ENCODE data around the gene WDR5. TPM values are rescaled to one million over a fixed set of nuclear protein-coding genes. Genes with fewer than 3 reads are reported as not detected.

The WDR5 gene
- total and polyA plus RNA-seq, 2 experiments from 2014 or later, result 19.8 to 20.2 TPM

DNA sequence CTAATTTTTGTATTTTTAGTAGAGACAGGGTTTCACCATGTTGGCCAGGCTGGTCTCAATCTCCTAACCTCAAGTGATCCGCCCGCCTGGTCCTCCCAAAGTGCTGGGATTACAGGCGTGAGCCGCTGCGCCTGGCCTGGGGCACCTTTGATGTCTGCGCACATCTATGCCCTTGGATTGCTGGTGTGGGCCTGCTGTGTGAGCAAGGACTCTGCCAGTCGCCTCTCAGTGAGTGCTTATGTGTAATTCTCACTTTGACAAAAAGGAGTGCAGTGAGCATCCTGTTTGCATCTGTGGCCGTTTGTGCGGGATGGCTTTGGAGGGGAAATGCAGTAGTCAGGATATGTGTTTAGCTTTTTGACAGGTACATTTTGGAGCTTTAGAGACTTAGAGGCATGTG lies 9.4 kb downstream of the WDR5 start:
- H3K36me3 ChIP-seq (replicated peaks; ENCODE audit: insufficient read depth, low read depth), result no peaks in the 10 kb centered on the region
- peaks cover 9% of the 10 kb centered on the region for H3K79me2 ChIP-seq
- no peak overlapping the region for H3K4me3 ChIP-seq
- TF ChIP-seq EZH2 (IDR thresholded peaks at IDR 0.05; ENCODE audit: borderline replicate concordance), result no peak
- no peak for TF ChIP-seq EZH2phosphoT487 (IDR thresholded peaks at IDR 0.05; ENCODE audit: low read depth, severe bottlenecking, unreplicated experiment)
- TF ChIP-seq, protein P1, sequence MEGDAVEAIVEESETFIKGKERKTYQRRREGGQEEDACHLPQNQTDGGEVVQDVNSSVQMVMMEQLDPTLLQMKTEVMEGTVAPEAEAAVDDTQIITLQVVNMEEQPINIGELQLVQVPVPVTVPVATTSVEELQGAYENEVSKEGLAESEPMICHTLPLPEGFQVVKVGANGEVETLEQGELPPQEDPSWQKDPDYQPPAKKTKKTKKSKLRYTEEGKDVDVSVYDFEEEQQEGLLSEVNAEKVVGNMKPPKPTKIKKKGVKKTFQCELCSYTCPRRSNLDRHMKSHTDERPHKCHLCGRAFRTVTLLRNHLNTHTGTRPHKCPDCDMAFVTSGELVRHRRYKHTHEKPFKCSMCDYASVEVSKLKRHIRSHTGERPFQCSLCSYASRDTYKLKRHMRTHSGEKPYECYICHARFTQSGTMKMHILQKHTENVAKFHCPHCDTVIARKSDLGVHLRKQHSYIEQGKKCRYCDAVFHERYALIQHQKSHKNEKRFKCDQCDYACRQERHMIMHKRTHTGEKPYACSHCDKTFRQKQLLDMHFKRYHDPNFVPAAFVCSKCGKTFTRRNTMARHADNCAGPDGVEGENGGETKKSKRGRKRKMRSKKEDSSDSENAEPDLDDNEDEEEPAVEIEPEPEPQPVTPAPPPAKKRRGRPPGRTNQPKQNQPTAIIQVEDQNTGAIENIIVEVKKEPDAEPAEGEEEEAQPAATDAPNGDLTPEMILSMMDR (IDR thresholded peaks at IDR 0.05; ENCODE audit: poor library complexity), result no peak
- no peak overlapping the region for H3K4me2 ChIP-seq
- H3K27ac ChIP-seq, result no peak overlapping the region
- H3K27me3 ChIP-seq, result no peaks in the 10 kb centered on the region
- no peaks in the 10 kb centered on the region for H3K9me3 ChIP-seq (ENCODE audit: low read depth)
- H3K4me1 ChIP-seq (ENCODE audit: insufficient read depth), result no peaks in the 10 kb centered on the region
- H4K20me1 ChIP-seq (ENCODE audit: insufficient read depth, poor library complexity, severe bottlenecking), result no peaks in the 10 kb centered on the region
- DNase-seq (ENCODE audit: low spot score), result no peak
- WGBS (ENCODE audit: low lambda C conversion rate, missing lambda C conversion rate), result 98% methylated on average over 9 of the region's 9 CpGs
- H3K9me2 ChIP-seq (replicated peaks; ENCODE audit: insufficient read depth), result no peaks in the 10 kb centered on the region
- no peak overlapping the region for H2AFZ ChIP-seq

DNA sequence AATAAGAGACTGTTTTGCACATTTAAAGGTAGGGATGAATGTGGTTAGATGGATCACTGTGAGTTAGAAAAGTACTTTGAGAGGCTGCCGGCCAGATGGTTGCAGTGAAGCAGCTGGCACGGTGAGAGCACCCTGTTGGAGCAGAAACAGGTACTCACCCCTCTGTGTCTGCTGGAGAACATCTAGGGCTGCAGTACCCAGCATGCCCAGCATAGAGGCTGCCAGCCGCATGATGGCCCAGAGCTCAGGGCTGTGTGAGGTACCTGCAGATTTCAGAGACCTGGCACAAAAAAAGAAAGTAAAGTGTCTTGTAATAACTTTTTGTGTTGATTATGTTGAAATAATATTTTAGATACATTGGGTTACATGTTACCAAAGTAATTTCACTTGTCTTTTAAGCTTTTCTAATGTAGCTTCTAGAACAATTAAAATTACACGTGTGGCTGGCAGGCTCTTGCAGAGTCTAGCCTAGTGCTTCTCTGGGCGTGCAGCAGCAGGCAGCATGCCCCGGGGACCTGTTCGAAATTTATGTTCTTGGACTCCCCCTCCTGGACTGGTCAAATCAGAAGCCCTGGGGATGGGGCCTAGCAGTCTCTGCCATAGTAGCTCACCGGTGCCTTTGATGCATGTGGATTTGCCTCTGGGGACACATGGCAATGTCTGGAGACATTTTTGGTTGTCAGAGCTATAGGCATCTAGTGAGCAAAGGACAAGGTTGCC lies 11.1 kb downstream of the WDR5 start:
- no peaks in the 10 kb centered on the region for H3K36me3 ChIP-seq (replicated peaks; ENCODE audit: insufficient read depth, low read depth)

DNA sequence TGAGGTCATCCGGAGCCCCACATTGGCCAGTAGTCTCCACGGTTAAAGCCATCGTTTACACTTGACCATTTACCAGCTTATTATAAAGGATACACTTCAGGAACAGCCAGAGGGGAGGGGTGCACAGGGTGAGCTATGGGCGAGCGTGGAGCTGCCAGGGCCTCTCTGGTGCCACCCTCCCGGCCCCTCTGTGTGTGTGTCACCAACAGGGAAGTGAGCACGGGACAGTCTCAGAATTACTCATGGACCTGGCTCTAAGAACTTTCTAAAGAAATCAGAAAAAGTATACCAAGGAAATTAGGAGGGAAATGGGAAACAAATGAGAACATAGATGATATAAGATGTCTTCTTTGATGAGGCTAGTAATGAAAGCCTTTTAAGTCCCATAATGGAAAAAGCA lies 13.5 kb downstream of the WDR5 start:
- Histone ChIP-seq H3K4me2 (no peak overlapping the region), H3K9me3 (ENCODE audit: low read depth) (no peaks in the 10 kb centered on the region), H2AFZ (no peak overlapping the region), H4K20me1 (ENCODE audit: insufficient read depth, poor library complexity, severe bottlenecking) (no peaks in the 10 kb centered on the region), H3K4me1 (ENCODE audit: insufficient read depth) (no peaks in the 10 kb centered on the region), H3K79me2 (no peaks in the 10 kb centered on the region), H3K27me3 (no peaks in the 10 kb centered on the region), H3K27ac (no peak overlapping the region), H3K4me3 (no peak overlapping the region), H3K9me2 (replicated peaks; ENCODE audit: insufficient read depth) (no peaks in the 10 kb centered on the region), H3K36me3 (replicated peaks; ENCODE audit: insufficient read depth, low read depth) (no peaks in the 10 kb centered on the region)
- DNase-seq (ENCODE audit: low spot score), result no peak
- no peak for TF ChIP-seq EZH2phosphoT487 (IDR thresholded peaks at IDR 0.05; ENCODE audit: low read depth, severe bottlenecking, unreplicated experiment)
- no peak for TF ChIP-seq EZH2 (IDR thresholded peaks at IDR 0.05; ENCODE audit: borderline replicate concordance)
- TF ChIP-seq, protein P1 (IDR thresholded peaks at IDR 0.05; ENCODE audit: poor library complexity), result no peak
- WGBS (ENCODE audit: low lambda C conversion rate, missing lambda C conversion rate), result 92% methylated on average over 7 of the region's 7 CpGs

More for the DNA sequence above, 11.1 kb downstream of the WDR5 start:
- Histone ChIP-seq H3K9me2 (replicated peaks; ENCODE audit: insufficient read depth) (no peaks in the 10 kb centered on the region), H3K27me3 (no peaks in the 10 kb centered on the region), H3K4me2 (no peak overlapping the region), H3K27ac (no peak overlapping the region), H3K4me1 (ENCODE audit: insufficient read depth) (no peaks in the 10 kb centered on the region), H3K9me3 (ENCODE audit: low read depth) (no peaks in the 10 kb centered on the region), H4K20me1 (ENCODE audit: insufficient read depth, poor library complexity, severe bottlenecking) (no peaks in the 10 kb centered on the region), H2AFZ (no peak overlapping the region), H3K79me2 (no peaks in the 10 kb centered on the region), H3K4me3 (no peak overlapping the region)
- WGBS (ENCODE audit: low lambda C conversion rate, missing lambda C conversion rate), result 92% methylated on average over 8 of the region's 8 CpGs
- TF ChIP-seq, protein P1 (IDR thresholded peaks at IDR 0.05; ENCODE audit: poor library complexity), result no peak
- TF ChIP-seq EZH2phosphoT487 (IDR thresholded peaks at IDR 0.05; ENCODE audit: low read depth, severe bottlenecking, unreplicated experiment), result no peak
- no peak for TF ChIP-seq EZH2 (IDR thresholded peaks at IDR 0.05; ENCODE audit: borderline replicate concordance)
- no peak for DNase-seq (ENCODE audit: low spot score)

Measured in hepatocyte (in vitro differentiated cells).